Naive B cell (primary cell): Measurements from ENCODE around the gene ADCYAP1R1. TPM values are rescaled to one million over a fixed set of nuclear protein-coding genes. Genes with fewer than 3 reads are reported as not detected.

Experiments used
- ATAC-seq, 2 donors: fragments of 150-1000 bp; cut with Tn5 transposase; 2 replicates each; pipeline ENCODE4 v1.10.0; 2021; ENCODE audit warnings: low read depth in 2 of 2, mild to moderate bottlenecking in 2 of 2, moderate library complexity in 2 of 2
- DNase-seq: peaks from one replicate; pipeline ENCODE4 v3.0.0; 2022
- H3K27ac Mint-ChIP-seq, 6 donors: one replicate each; pipeline ENCODE4 v1.8.0; 2020 to 2022; ENCODE audit warnings: mild to moderate bottlenecking in 6 of 6, mixed read lengths in 6 of 6, moderate library complexity in 5 of 6, inconsistent platforms in 2 of 6
- H3K27me3 Mint-ChIP-seq, 3 donors: one replicate each; pipeline ENCODE4 v1.8.0; 2021 to 2022; ENCODE audit warnings: mixed read lengths in 3 of 3, mild to moderate bottlenecking in 1 of 3
- H3K36me3 Mint-ChIP-seq, 2 donors: one replicate each; pipeline ENCODE4 v1.8.0; 2020 to 2022; ENCODE audit warnings: mixed read lengths in 2 of 2, inconsistent platforms in 1 of 2, mild to moderate bottlenecking in 1 of 2
- H3K4me1 Mint-ChIP-seq, 3 donors: one replicate each; pipeline ENCODE4 v1.8.0; 2020 to 2022; ENCODE audit warnings: mixed read lengths in 3 of 3, inconsistent platforms in 1 of 3, mild to moderate bottlenecking in 1 of 3, moderate library complexity in 1 of 3
- H3K4me3 Mint-ChIP-seq, 8 donors: one replicate each; pipeline ENCODE4 v1.8.0; 2020 to 2022; ENCODE audit warnings: mild to moderate bottlenecking in 8 of 8, mixed read lengths in 8 of 8, moderate library complexity in 8 of 8, inconsistent platforms in 2 of 8
- H3K9me3 Mint-ChIP-seq, 7 donors: one replicate each; pipeline ENCODE4 v1.8.0; 2020 to 2022; ENCODE audit warnings: mixed read lengths in 7 of 7, mild to moderate bottlenecking in 5 of 7, inconsistent platforms in 2 of 7, moderate library complexity in 1 of 7
- polyA plus RNA-seq, 6 donors: library from polyadenylated mRNA; unstranded; fragments of 300-500 nt; fragmentation: Illumina TruSeq; gene quantifications; one replicate each; pipeline ENCODE4 v1.2.3, GENCODE V29; 2021; ENCODE audit warnings: low read depth in 6 of 6

ADCYAP1R1 gene
- polyA plus RNA-seq, 6 donors from 2014 or later = not detected

DNA sequence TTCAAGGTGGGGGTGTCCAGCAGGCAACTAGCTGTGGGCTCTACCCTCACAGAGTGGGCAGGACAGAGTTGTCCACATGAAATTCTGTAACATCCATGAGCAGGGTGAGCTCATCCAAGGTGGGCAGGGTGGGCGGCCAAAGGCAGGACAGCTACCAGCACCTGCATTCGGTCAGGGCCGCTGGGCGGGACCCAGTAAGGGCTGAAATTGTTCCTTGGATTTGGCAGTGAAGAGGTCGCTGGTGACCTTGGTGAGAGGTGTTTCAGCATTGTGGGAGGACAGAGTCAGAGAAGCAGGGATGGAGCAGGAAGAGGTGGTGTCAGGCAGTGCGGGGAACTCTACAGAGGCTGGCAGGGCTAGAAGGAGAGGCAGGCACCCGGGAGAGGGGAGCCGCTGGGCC lies 23.9 kb downstream of the ADCYAP1R1 start:
- peaks cover 0 to 28% (median 12%) of the 10 kb centered on the region in 3 donors for H3K27me3 Mint-ChIP-seq
- H3K4me3 Mint-ChIP-seq = no peak overlapping the region
- no peaks in the 10 kb centered on the region for H3K36me3 Mint-ChIP-seq
- DNase-seq = no peak
- H3K27ac Mint-ChIP-seq = no peak overlapping the region
- no peak for ATAC-seq
- H3K9me3 Mint-ChIP-seq = peaks cover 0 to 5% (median 0%) of the 10 kb centered on the region in 7 donors
- no peaks in the 10 kb centered on the region for H3K4me1 Mint-ChIP-seq

DNA sequence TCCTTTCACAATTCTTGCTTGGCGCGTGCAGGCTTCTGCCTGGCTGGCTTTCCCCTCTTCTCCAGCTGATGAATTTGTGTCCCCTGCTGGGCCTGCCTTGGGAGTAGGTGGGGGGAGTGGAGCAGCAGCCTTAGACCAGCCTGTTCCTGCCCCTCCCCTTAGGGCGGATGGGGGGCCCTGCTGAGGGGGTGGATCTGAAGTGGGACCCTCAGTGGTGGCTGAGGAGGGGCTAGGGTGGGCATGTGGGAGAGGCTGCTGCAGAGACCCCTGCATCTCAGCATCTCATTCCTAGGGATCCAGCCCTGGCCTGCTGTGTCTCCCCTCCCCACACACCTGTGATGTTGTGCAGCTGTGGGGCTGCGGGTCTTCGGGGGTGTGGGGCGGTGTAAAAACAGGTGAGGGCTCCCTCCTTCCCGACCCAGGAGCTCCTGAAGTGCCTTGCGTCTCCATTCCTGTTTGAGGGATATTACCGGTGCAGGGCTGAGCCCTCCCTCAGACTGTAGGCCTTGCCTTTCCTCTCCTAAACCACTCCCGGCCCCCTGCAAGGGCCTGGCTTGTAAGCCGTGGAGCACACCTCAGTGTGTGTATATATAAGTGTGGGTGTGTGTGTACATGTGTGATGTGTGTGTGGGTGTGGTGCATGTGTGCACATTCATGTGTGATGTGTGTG lies 24.7 kb downstream of the ADCYAP1R1 start:
- H3K27ac Mint-ChIP-seq = no peak overlapping the region
- DNase-seq = no peak
- no peak overlapping the region for H3K4me3 Mint-ChIP-seq
- no peaks in the 10 kb centered on the region for H3K36me3 Mint-ChIP-seq
- ATAC-seq = no peak
- H3K27me3 Mint-ChIP-seq = peaks cover 0 to 34% (median 19%) of the 10 kb centered on the region in 3 donors
- peaks cover 0 to 5% (median 0%) of the 10 kb centered on the region in 7 donors for H3K9me3 Mint-ChIP-seq
- no peaks in the 10 kb centered on the region for H3K4me1 Mint-ChIP-seq

DNA sequence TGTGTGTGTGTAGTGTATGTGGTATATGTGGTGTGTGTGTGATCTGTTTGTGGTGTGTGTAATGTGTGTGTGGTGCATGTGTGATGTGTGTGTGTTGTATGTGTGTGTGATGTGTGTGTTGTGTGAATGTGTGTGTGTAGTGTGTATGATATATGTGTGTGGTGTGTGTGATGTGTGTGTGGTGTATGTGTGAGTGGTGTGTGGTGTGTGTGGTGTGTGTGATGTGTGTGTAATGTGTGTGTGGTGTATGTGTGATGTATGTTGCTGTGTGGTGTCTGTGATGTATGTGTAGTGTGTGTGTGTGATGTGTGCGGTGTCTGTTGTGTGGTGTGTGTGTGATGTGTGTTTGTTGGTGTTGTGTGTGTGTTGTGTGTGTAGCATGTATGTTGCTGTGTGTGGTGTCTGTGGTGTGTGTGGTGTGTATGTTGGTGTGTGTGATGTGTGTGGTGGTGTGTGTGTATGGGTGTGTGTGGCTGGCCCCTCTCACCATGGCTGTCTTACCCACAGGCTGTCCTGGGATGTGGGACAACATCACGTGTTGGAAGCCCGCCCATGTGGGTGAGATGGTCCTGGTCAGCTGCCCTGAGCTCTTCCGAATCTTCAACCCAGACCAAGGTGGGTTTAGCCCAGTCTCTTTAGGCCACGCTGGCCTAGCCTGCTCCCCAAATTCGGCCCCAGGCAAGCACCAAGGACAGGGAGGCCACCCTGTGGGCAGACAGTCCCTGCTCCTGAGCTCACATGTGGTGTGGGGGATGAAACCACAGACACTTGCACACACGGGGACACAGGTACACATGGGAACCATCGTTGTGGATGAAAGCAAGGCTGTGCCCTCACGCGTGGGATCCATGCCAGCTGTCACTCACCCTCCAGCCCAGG lies 25.6 kb downstream of the ADCYAP1R1 start:
- ATAC-seq (no peak), DNase-seq (no peak)
- Mint-ChIP-seq H3K27ac (no peak overlapping the region), H3K36me3 (no peaks in the 10 kb centered on the region), H3K27me3 (peaks cover 0 to 29% (median 24%) of the 10 kb centered on the region in 3 donors), H3K9me3 (peaks cover 0 to 5% (median 0%) of the 10 kb centered on the region in 7 donors), H3K4me3 (no peak overlapping the region), H3K4me1 (no peaks in the 10 kb centered on the region)

DNA sequence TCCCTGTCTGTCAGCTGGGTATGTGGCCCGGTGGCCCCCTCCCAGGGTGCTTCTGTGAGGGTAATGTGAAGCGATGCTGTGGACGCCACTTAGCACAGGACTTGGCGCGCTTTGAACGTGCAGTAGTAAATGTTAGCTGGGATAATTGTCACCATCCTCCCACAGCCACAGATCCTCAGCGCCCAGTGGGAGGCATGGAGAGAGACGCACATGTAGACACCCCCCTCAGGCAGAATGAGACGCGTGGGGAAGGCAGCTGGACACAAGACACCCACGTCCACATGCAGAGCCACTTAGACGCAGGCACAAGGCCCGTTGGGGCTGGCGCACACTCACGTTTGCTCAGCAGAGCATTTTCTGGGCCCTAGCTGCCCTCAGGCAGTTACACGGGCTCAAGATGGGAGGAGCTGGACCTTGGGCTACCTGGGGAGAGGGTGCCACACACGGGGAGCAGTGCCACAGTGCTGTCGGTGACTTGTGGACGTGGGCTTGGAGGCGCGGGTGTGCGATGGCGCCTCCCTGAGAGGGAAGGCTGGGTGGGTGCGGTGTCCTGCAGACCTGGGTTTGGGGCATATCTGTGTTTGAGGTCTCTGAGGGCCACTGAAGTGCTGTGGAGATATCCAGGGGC lies 26.4 kb downstream of the ADCYAP1R1 start:
- ATAC-seq (no peak), DNase-seq (no peak)
- Mint-ChIP-seq H3K27ac (peak overlapping the region in 1 of 6 donors; percentile 29), H3K4me1 (no peaks in the 10 kb centered on the region), H3K27me3 (peaks cover 0 to 25% (median 22%) of the 10 kb centered on the region in 3 donors), H3K4me3 (peak overlapping the region in 1 of 8 donors; percentile 45), H3K36me3 (no peaks in the 10 kb centered on the region), H3K9me3 (peaks cover 0 to 5% (median 0%) of the 10 kb centered on the region in 7 donors)

DNA sequence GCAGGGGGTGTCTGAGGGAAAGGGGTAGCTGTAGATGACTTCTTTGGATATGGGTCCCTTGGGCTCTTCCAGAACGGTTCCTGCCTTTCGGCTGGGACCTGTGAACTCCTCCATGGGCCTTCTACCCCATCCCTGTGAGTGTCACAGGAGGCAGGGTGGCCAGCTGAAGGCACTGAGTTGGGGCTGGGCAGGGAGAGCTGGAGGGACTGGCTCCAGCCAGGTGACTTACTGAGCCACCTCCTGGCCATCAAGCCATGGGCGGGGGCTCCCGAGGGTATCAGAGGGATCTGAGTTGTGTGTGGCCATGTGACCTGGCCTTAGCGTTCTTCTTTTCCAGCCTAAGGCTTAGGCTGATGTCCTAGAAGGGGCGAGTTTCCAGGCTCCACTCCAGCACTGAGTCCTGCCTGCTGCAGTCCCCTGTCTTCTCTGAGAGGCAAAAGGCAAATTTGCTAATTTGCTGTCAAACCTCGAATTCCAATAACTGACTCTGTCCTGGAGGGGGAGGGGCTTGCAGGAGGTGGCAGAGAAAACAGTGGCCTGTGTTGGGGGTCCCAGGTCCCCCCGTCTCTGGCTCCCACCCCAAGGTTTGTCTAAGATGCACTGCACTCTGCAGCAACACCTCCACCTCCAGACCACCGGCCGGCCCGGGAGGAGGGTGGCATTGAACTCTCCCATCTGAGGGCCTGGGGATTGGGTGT lies 27.2 kb downstream of the ADCYAP1R1 start:
- ATAC-seq (no peak), DNase-seq (no peak)
- Mint-ChIP-seq H3K27me3 (peaks cover 0 to 25% (median 22%) of the 10 kb centered on the region in 3 donors), H3K4me3 (no peak overlapping the region), H3K36me3 (no peaks in the 10 kb centered on the region), H3K4me1 (no peaks in the 10 kb centered on the region), H3K27ac (no peak overlapping the region), H3K9me3 (peaks cover 0 to 5% (median 0%) of the 10 kb centered on the region in 7 donors)

DNA sequence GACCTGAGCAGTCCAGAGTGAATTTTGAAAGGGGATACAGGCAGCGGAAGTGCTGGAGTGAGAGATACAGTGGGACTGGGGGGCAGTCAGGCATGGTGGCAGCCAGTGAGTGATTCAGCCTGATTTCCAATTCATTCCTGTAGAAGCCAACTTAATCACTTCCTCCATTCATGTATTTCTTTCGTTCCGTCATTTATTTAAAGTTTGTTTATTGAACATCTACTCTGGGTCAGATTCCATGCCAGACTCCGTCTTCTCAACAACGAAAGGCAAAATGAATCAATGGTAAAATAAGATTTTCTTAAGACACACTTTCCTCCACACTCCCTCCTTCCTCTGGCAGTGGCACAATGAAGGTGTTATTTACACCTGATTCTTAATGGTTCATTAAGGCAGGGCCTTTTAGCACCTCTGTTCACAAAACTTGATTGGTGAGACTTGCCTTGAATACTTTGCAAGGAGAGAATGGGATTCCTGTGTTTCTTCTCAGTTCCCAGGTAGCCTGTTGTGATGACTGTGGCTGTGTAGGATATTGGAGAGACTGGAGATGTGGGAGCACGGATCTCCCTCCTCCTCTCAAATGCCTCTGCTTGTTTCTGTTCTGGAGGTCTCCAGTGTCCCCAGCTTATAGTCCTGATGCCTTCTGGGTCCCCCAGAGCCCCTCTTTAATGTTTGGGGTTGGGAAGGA lies 27.9 kb downstream of the ADCYAP1R1 start:
- Mint-ChIP-seq H3K9me3 (peaks cover 0 to 5% (median 0%) of the 10 kb centered on the region in 7 donors), H3K4me3 (no peak overlapping the region), H3K4me1 (no peaks in the 10 kb centered on the region), H3K27ac (no peak overlapping the region), H3K27me3 (peaks cover 0 to 25% (median 22%) of the 10 kb centered on the region in 3 donors), H3K36me3 (no peaks in the 10 kb centered on the region)
- no peak for ATAC-seq
- no peak for DNase-seq

DNA sequence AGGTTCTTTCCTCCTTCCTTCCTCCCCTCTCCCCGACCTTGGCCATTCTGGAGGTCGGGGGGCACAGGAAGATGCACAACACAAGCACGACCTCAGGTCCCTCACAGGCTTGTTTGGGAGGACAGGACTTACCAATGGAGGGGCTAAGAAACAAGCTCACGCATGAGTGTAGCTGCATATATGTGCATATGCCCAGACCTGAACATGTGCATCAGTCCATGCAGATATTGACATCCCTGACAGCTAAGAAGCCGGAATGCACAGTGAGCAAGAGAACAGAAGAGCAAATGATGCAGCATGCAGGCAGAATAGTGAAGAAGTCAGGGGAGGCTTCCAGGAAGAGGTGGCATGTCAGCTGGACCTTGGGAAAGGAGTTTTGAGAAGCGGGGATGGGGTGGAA lies 28.7 kb downstream of the ADCYAP1R1 start:
- Mint-ChIP-seq H3K36me3 (no peaks in the 10 kb centered on the region), H3K4me1 (no peaks in the 10 kb centered on the region), H3K4me3 (no peak overlapping the region), H3K9me3 (peaks cover 0 to 5% (median 0%) of the 10 kb centered on the region in 7 donors), H3K27ac (no peak overlapping the region), H3K27me3 (peaks cover 4 to 25% (median 14%) of the 10 kb centered on the region in 3 donors)
- ATAC-seq = no peak
- DNase-seq = no peak

DNA sequence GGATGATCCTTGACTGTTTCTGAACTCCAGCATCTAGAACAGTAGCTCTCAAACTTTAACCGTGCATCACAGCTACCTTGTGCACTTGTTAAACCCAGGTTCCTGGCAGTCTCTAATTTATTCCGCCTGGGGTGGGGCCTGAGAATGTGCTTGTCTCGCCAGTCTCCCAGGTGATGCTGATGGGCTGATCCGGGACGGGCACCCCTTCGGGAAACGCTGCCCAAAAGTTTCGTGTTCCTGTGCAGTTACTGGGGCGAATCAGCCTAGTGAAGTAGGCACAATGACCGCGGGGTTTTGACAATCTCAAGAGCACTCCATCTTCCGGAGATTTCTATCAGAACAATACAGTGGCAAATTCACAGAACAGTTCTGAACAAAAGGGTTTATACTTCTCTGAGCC lies 29.9 kb downstream of the ADCYAP1R1 start:
- Mint-ChIP-seq H3K4me3 (no peak overlapping the region), H3K27me3 (peaks cover 4 to 25% (median 12%) of the 10 kb centered on the region in 3 donors), H3K27ac (no peak overlapping the region), H3K4me1 (no peaks in the 10 kb centered on the region), H3K36me3 (no peaks in the 10 kb centered on the region), H3K9me3 (peaks cover 0 to 5% (median 0%) of the 10 kb centered on the region in 7 donors)
- ATAC-seq (no peak), DNase-seq (no peak)

DNA sequence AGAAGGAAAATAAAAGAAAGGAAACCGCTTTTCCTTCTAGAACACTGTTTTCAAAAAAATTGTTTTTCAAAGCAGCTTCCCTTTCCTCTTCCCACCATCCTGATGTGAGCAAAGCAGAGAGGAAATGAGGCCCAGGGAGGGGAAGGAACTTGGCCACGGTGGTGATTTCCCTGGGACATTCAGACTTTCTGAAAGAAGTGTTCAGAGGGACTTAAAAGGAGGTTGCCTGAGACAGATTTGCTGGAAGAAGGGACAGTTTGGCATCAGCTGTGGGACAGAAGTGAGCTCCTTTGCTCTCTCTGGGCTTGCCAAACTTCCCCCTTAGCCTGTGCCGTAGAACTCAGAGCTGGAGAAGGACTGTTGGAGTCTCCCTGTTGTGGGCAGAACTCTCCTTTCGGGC lies 30.3 kb downstream of the ADCYAP1R1 start:
- Mint-ChIP-seq H3K9me3 (peaks cover 0 to 5% (median 0%) of the 10 kb centered on the region in 7 donors), H3K27ac (no peak overlapping the region), H3K4me3 (no peak overlapping the region), H3K27me3 (peaks cover 4 to 25% (median 12%) of the 10 kb centered on the region in 3 donors), H3K36me3 (no peaks in the 10 kb centered on the region), H3K4me1 (no peaks in the 10 kb centered on the region)
- DNase-seq (no peak), ATAC-seq (no peak)

DNA sequence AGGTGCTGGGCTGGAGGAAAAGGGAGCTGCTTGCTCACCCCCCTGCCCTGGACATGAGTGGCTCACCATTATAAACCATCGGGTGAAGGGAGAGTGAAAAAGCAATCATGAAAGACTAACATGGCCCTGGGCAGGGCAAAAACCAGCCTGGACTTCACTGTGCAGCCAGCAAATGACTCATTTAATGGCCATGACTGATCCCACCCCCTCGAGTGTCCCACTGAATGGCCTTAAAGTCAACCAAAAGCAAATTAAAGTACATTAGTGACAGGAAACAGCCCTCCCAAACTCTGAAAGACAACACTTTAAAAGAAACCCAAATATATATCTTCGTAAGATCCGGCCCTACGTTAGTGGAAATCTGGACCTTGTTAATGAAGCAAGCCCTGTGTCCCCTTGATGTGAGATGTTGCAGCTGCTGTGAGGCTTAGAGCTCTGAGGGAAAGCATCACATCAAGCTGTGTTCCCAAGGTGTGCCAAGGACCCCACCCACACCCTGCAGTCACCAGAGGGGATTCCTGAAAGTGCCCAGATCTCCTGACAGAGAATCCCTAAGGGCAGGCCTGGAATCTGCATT lies 31.2 kb downstream of the ADCYAP1R1 start:
- no peak overlapping the region for H3K27ac Mint-ChIP-seq
- no peaks in the 10 kb centered on the region for H3K36me3 Mint-ChIP-seq
- peaks cover 4 to 25% (median 12%) of the 10 kb centered on the region in 3 donors for H3K27me3 Mint-ChIP-seq
- no peak overlapping the region for H3K4me3 Mint-ChIP-seq
- peaks cover 0 to 5% (median 0%) of the 10 kb centered on the region in 7 donors for H3K9me3 Mint-ChIP-seq
- no peak for ATAC-seq
- H3K4me1 Mint-ChIP-seq = no peaks in the 10 kb centered on the region
- no peak for DNase-seq

DNA sequence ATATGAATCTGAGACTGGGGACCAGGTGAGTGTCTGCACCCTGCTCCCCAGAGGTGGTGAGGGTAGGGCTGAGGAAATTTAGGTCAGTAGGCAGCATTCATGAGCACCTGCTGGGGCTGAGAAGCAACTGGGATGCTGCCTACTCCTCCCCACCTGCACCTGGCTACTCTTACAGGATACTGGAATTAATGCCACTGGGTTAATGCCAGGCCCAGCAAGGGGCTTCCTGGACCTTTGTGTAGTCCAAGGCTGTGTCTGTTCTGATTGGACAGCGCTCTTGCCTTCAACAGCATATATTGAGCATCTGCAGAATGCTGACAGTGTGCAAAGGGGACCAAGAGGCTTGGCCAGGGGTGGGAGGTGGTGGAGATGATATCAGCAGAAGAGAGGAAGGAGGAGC lies 32.1 kb downstream of the ADCYAP1R1 start:
- H3K4me1 Mint-ChIP-seq = no peaks in the 10 kb centered on the region
- no peak overlapping the region for H3K4me3 Mint-ChIP-seq
- DNase-seq (no peak), ATAC-seq (no peak)
- no peaks in the 10 kb centered on the region for H3K36me3 Mint-ChIP-seq
- peaks cover 0 to 5% (median 0%) of the 10 kb centered on the region in 7 donors for H3K9me3 Mint-ChIP-seq
- H3K27ac Mint-ChIP-seq = no peak overlapping the region
- peaks cover 4 to 25% (median 12%) of the 10 kb centered on the region in 3 donors for H3K27me3 Mint-ChIP-seq

DNA sequence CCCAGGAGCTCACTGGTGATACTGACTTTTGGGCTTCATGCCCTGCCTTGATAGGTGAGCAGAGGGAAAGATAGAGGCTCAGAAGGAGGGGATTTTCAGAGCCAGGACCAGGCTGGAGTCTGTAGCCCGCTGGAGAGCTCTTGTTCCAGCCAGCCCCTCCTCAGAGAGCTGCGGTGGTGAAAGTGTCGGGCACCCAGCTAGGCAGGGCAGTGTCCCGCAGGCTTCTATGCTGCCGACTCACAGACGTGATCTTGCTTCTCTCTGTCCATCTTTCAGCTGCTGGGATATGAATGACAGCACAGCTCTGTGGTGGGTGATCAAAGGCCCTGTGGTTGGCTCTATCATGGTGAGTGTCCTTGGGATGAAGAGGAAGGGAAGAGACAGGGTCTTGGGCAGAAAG lies 35.2 kb downstream of the ADCYAP1R1 start:
- no peak for ATAC-seq
- DNase-seq = no peak
- Mint-ChIP-seq H3K36me3 (no peaks in the 10 kb centered on the region), H3K27me3 (peaks cover 7 to 14% (median 7%) of the 10 kb centered on the region in 3 donors), H3K27ac (no peak overlapping the region), H3K4me1 (no peaks in the 10 kb centered on the region), H3K9me3 (peaks cover 0 to 1% (median 0%) of the 10 kb centered on the region in 7 donors), H3K4me3 (no peak overlapping the region)
